IMR-90 (cell line): Measurements from ENCODE around the gene SERPINF2.

Experiments used
- BHLHE40 ChIP-seq: fragments of 150-350 bp; IDR thresholded peaks from 2 replicates; pipeline ENCODE4 v1.6.1; 2016; ENCODE audit warnings: mild to moderate bottlenecking, low read depth, low read length
- CEBPB ChIP-seq: IDR thresholded peaks from 2 replicates; pipeline ENCODE4 v1.6.1; 2012; ENCODE audit warnings: low read depth, low read length, improper control_type of control experiment
- FOS ChIP-seq: fragments of 150-350 bp; IDR thresholded peaks from 2 replicates; pipeline ENCODE4 v1.6.1; 2016; ENCODE audit warnings: low read depth, low read length
- MXI1 ChIP-seq: IDR thresholded peaks from 2 replicates; pipeline ENCODE4 v1.6.1; 2012; ENCODE audit warnings: low read depth, mild to moderate bottlenecking, low read length, moderate library complexity, borderline replicate concordance
- NFE2L2 ChIP-seq: fragments of 150-350 bp; IDR thresholded peaks from 2 replicates; pipeline ENCODE4 v1.6.1; 2016; ENCODE audit warnings: low read depth, mild to moderate bottlenecking, low read length
- POLR2A ChIP-seq: IDR thresholded peaks from 2 replicates; pipeline ENCODE4 v1.6.1; 2012; ENCODE audit warnings: mild to moderate bottlenecking, low read depth, low read length
- RAD21 ChIP-seq: IDR thresholded peaks from 2 replicates; pipeline ENCODE4 v1.6.1; 2012; ENCODE audit warnings: low read length, improper control_type of control experiment
- RCOR1 ChIP-seq: IDR thresholded peaks from 2 replicates; pipeline ENCODE4 v1.6.1; 2012; ENCODE audit warnings: mild to moderate bottlenecking, low read length, improper control_type of control experiment; ENCODE audit not compliant: insufficient replicate concordance
- RFX5 ChIP-seq: IDR thresholded peaks from 2 replicates; pipeline ENCODE4 v1.8.0; 2012; ENCODE audit warnings: low read depth, mild to moderate bottlenecking, low read length, moderate library complexity
- SMC3 ChIP-seq: fragments of 150-350 bp; IDR thresholded peaks from 2 replicates; pipeline ENCODE4 v1.6.1; 2016; ENCODE audit warnings: low read depth, mild to moderate bottlenecking, antibody characterized with exemption, low read length, moderate library complexity
- TF ChIP-seq, protein P1 (sequence below): conservative IDR thresholded peaks from 2 replicates; pipeline ENCODE4 v1.5.1; 2012; ENCODE audit warnings: mild to moderate bottlenecking, low read depth, low read length, improper control_type of control experiment
- TF ChIP-seq, protein P2 (sequence below): fragments of 150-350 bp; IDR thresholded peaks from 2 replicates; pipeline ENCODE4 v1.6.1; 2016; ENCODE audit warnings: low read depth, mild to moderate bottlenecking, low read length, moderate library complexity, borderline replicate concordance
- TF ChIP-seq, protein P3 (sequence below): fragments of 150-350 bp; IDR thresholded peaks from 2 replicates; pipeline ENCODE4 v1.6.1; 2017; ENCODE audit warnings: mild to moderate bottlenecking, antibody characterized with exemption, low read length, low read depth

DNA sequence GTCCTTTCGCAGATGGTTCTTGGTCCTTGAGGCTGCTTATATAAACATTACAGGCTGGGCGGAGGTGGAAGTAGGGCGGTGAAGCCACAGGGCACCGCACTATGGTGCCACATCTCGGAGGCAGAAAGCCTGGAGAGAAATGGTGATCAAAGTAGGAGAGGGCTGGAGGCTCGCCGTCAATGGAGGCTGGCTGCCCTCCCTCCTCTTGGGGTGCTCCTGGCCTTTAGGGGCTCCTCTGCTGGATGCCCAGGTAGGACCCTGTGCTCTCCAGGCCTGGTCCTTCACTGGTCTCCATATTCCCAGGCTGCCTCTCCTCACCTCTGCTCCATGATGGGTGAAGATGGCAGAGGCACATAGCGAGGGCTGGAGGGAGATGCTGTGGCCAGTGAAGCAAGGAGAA lies 30.4 kb upstream of the SERPINF2 start:
- TF ChIP-seq, protein P1, sequence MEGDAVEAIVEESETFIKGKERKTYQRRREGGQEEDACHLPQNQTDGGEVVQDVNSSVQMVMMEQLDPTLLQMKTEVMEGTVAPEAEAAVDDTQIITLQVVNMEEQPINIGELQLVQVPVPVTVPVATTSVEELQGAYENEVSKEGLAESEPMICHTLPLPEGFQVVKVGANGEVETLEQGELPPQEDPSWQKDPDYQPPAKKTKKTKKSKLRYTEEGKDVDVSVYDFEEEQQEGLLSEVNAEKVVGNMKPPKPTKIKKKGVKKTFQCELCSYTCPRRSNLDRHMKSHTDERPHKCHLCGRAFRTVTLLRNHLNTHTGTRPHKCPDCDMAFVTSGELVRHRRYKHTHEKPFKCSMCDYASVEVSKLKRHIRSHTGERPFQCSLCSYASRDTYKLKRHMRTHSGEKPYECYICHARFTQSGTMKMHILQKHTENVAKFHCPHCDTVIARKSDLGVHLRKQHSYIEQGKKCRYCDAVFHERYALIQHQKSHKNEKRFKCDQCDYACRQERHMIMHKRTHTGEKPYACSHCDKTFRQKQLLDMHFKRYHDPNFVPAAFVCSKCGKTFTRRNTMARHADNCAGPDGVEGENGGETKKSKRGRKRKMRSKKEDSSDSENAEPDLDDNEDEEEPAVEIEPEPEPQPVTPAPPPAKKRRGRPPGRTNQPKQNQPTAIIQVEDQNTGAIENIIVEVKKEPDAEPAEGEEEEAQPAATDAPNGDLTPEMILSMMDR, result no peak
- no peak for TF ChIP-seq NFE2L2
- no peak for TF ChIP-seq SMC3
- TF ChIP-seq RAD21, result no peak
- no peak for TF ChIP-seq BHLHE40
- TF ChIP-seq POLR2A, result no peak
- TF ChIP-seq MXI1, result no peak
- TF ChIP-seq CEBPB, result no peak
- TF ChIP-seq, protein P2, sequence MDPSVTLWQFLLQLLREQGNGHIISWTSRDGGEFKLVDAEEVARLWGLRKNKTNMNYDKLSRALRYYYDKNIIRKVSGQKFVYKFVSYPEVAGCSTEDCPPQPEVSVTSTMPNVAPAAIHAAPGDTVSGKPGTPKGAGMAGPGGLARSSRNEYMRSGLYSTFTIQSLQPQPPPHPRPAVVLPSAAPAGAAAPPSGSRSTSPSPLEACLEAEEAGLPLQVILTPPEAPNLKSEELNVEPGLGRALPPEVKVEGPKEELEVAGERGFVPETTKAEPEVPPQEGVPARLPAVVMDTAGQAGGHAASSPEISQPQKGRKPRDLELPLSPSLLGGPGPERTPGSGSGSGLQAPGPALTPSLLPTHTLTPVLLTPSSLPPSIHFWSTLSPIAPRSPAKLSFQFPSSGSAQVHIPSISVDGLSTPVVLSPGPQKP, result no peak
- TF ChIP-seq RCOR1, result no peak
- no peak for TF ChIP-seq FOS
- TF ChIP-seq, protein P3, sequence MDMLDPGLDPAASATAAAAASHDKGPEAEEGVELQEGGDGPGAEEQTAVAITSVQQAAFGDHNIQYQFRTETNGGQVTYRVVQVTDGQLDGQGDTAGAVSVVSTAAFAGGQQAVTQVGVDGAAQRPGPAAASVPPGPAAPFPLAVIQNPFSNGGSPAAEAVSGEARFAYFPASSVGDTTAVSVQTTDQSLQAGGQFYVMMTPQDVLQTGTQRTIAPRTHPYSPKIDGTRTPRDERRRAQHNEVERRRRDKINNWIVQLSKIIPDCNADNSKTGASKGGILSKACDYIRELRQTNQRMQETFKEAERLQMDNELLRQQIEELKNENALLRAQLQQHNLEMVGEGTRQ, result no peak
- TF ChIP-seq RFX5, result no peak
